Measurements from ENCODE around the gene ACTA2.

ACTA2 gene

DNA sequence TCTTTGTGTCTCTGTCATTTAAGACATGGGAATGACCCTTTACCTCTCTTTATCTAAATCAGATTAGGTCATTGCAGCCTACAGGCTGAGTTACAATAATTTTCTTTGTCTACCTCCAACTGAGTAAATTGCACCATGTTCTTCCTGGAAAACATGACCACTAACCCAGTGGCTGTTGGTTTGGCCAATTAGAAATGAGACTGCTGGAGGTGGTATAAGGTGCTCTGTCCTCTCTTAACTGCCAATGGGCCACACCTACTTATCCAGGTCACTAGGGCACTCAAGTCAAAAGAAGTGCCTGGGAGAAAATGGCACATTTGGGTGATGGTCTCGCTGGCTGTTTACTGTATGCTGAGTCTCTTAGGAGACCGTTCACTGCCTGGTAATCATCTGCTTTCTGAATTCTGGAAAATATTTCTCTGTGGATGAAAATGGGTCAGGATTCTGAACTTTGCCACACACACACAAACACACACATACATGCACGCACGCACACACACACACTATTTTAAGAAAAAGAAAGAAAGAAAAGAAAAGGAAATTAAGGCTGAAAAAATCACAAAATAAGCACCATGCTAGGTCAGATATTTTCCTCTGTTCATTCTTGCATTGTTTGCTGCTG, 56.1 kb downstream of the ACTA2 start:
- no peak for DNase-seq (ENCODE audit: extremely low read depth in 1 of 2, low read depth in 1 of 2)

DNA sequence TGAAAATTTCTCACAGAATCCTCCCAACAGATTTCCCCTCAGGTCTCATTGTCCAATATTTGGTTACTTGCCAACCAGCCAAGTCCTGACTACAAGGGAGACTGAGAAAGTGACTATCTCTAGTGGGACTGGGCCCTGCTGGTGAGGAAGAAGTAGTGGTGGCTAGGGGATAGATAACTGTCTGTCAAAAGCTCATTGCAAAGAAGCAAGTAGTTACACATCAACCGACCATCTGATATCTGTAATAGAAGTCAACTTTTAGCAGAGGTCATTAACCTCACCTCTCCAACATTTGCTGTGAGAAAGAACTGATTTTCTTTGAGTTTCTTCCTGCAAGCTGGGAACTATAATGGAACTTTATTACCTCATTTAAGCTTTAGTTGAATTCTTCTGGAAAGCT, 57.3 kb downstream of the ACTA2 start:
- no peak for DNase-seq (ENCODE audit: extremely low read depth in 1 of 2, low read depth in 1 of 2)

DNA sequence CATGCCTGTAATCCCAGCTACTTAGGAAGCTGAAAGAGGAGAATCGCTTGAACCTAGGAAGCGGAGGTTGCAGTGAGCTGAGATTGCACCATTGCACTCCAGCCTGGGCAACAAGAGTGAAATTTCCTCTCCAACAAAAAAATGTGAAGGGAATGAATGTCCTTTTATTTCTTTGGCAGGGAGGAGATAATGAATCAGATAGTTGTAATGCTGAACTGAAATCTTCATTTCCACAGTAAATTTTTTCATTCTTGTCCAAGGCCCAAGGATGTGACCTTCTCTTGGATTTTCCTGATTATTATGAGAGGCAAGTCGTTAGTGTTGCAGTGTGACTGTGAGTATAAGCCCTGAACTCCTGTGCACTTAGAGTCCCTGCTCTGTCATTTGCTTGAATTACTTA, 59.0 kb downstream of the ACTA2 start:
- DNase-seq (ENCODE audit: extremely low read depth in 1 of 2, low read depth in 1 of 2): no peak

DNA sequence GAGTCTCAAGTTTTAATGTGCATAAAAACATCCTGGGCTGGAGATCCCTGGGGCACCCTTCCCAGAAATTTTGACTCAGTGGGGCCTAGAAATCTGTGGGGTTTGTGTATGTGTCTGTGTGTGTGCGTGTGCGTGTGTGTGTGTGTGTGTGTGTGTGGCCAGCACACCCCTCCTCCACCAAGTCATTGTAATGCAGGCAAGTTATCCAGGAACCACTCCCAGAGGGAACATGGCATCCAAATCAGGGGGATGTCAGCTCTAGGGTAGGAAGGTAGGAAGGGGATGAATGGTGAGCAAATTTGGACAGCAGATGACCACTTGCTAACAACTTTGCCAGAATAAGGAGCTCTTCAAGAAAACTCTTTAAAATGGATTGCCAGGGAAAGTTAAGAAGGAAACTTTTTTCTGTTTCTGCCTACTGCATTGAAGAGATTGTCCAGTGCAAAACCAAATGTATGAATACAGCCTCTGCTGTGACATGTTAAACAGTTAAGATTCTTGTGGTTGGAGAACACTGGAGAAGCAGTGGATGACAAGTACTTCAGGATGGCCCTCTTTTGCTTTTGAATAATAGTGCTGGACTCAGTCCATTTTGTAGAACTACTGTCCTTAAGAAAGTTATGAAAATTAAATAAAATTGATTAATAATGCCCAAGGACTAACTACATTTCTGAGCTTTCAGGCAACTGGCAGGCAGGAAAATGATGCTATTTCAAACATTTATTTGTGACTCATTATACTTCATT, 60.2 kb downstream of the ACTA2 start:
- no peak for DNase-seq (ENCODE audit: extremely low read depth in 1 of 2, low read depth in 1 of 2)

DNA sequence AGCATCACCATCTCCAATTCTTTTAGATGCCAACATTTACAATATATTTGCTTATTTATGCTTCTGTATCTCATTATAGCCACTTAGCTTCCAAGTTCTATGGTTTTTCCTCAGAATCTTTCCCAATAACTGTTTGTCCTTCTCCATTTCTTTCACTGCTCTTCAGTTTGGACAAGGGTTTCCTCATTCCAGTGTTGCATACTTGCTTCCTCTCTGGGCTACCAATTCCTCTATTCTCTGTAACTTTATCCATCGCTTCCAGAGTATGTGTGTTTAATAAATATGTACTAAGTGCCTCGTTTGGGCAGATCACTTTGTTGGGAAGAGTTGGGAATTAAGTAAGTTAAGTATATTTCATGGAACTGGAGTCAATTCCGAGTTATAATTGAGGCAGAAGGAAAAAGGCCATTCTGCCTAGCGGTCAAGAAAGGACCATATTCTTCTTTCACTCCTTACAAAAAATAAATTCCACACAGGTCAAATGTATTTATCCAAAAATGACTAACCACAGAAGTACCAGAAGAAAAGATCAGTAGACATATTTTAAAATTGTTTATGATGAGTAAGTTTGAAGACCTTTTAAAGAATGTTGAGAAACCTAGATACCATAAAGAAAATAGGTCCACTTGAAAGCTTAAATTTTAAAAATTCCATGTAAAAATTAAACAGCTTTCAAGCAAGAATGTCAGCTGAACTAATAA, 61.7 kb downstream of the ACTA2 start:
- DNase-seq (ENCODE audit: extremely low read depth in 1 of 2, low read depth in 1 of 2): no peak

DNA sequence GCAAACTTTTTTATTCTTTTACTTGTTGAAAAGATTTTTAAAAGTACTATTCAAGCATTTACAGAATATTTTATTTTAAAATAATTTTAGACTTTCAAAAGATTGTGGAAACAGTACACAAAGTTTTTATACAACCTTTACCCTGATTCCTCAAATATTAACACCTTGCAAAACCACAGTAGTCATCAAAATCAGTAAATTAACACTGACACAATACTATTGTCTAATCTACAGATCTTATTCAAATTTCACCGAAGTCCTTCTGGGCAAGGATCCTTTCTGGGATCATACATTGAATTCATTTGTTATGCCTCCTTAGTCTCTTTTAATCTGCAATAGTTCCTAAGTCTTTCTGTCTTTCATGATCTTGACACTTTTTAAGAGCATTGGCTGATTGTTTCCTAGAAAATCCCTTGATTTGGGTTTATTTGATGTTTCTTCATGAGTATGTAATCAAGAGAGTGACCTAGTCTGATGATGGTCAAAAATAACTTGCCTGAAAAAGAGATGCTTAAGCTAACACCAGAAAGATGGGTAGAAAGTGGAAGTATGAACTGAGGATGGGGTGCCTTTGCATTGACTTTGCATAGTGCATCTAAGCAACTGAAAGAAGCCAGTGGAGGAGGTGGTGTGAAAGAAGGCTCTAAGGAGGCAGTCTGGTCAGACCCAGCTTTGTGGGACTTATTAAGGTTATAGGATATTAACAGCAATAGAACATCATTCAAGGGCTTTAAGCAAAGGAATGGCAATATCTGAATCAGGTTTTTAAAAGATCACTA, 62.8 kb downstream of the ACTA2 start:
- DNase-seq (ENCODE audit: extremely low read depth in 1 of 2, low read depth in 1 of 2): no peak

DNA sequence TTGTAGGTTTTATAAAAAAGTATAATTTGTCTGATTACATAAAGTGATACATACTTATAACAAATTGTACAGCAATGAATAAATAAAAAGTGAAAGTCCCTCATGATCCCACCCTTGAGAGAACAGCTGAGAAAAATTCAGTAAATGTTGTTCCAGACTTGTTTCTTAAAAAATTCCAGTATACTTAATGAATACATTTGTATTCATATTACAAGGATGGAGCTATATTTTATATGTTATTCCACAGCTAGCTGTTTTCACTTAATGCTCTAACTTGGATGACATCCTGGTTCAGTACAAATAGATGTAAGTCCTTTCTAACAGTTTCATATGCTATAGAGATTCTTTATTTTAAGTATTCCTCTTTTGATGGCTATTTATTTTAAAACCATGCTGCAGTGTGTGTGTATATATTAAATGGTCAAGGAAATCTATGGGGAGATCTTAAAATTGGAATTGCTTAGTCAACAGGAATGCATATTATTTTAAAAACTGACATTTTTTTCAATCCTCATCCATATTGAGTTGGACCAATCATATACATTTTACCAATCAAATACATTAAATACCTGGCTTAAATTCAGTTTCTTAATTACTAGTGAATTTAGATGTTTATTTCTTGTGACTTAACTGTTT, 63.6 kb downstream of the ACTA2 start:
- DNase-seq (ENCODE audit: extremely low read depth in 1 of 2, low read depth in 1 of 2): no peak

DNA sequence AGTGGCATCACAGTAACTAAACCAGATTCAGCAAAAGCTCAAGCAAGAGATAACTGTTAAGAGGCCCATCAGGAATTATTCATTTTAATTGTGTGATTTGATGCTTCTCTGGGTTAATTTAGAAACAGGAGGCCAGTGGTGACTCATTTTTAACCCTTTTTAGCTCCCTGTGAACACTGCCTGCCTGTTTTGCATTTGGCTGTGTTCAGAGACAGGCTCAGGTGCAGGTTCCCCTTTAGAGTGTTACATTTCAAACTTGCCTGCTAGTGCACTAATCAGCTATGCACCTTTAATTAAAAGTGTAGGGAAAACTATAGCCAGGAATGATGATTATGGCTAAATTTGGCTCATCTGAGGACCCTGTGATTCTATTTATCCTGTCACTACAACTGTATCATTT, 66.0 kb downstream of the ACTA2 start:
- no peak for DNase-seq (ENCODE audit: extremely low read depth in 1 of 2, low read depth in 1 of 2)

All from stimulated activated CD8-positive, alpha-beta memory T cell treated with anti-CD3 and anti-CD28 coated beads, Interleukin-7, amount 100 ng/mL, for 48 hours (primary cell).